Stimulated activated CD8-positive, alpha-beta memory T cell treated with anti-CD3 and anti-CD28 coated beads, Interleukin-15, amount 100 ng/mL, for 1 hour (primary cell): Measurements from ENCODE around the gene MAD2L1BP.
"Not testable (repeated sequence)": the region's sequence is repeated elsewhere in the genome, so short reads cannot be mapped to it uniquely, and the experiment has no call there.

Experiments
- DNase-seq: peaks from one replicate; pipeline ENCODE4 v3.0.0-alpha.2; 2020; ENCODE audit warnings: low read depth

The MAD2L1BP gene

GRCh38 chr6:43627008-43627825, 8.4 kb upstream of the MAD2L1BP start:
- no peak for DNase-seq

- no peak for DNase-seq
Observed at GRCh38 chr6:43628393-43629103, 7.1 kb upstream of the MAD2L1BP start.

- peak; percentile 93 for DNase-seq
Observed at GRCh38 chr6:43629104-43629504, 6.5 kb upstream of the MAD2L1BP start, which contains the start of gene GTPBP2. Gene GTPBP2 (minus strand): TSS chr6:43629264. CDS start chr6:43629162, 102 bp downstream.

- DNase-seq: peak; percentile 83
Observed at GRCh38 chr6:43629505-43630300, 5.9 kb upstream of the MAD2L1BP start.

GRCh38 chr6:43630980-43631619, 4.5 kb upstream of the MAD2L1BP start:
- no peak for DNase-seq

- DNase-seq: not testable (repeated sequence)
Observed at GRCh38 chr6:43633002-43633401, 2.6 kb upstream of the MAD2L1BP start.

GRCh38 chr6:43634702-43635303, 837 bp upstream of the MAD2L1BP start:
- DNase-seq: no peak

GRCh38 chr6:43636308-43636659, 644 bp downstream of the MAD2L1BP start:
- DNase-seq: no peak

GRCh38 chr6:43639984-43640800, 4.6 kb downstream of the MAD2L1BP start:
- no peak for DNase-seq

- DNase-seq: peak; percentile 24
Observed at GRCh38 chr6:43644940-43645612, 9.4 kb downstream of the MAD2L1BP start, which contains the start of gene RSPH9. Gene RSPH9 (plus strand): TSS chr6:43645036. CDS start chr6:43645099, 63 bp downstream.

- no peak for DNase-seq
Observed at GRCh38 chr6:43645613-43645964, 9.9 kb downstream of the MAD2L1BP start.

- DNase-seq: no peak
Observed at GRCh38 chr6:43647613-43648012, 12.0 kb downstream of the MAD2L1BP start.

GRCh38 chr6:43648248-43648647, 12.6 kb downstream of the MAD2L1BP start:
- DNase-seq: no peak

- DNase-seq: not testable (repeated sequence)
Observed at GRCh38 chr6:43652822-43653221, 17.2 kb downstream of the MAD2L1BP start.

- no peak for DNase-seq
Observed at GRCh38 chr6:43657221-43657802, 21.7 kb downstream of the MAD2L1BP start.

GRCh38 chr6:43658161-43658560, 22.5 kb downstream of the MAD2L1BP start:
- no peak for DNase-seq

- not testable (repeated sequence) for DNase-seq
Observed at GRCh38 chr6:43662948-43663347, 27.3 kb downstream of the MAD2L1BP start.

GRCh38 chr6:43665376-43665775, 29.7 kb downstream of the MAD2L1BP start:
- no peak for DNase-seq

- DNase-seq: no peak
Observed at GRCh38 chr6:43666196-43666920, 30.7 kb downstream of the MAD2L1BP start.
